Spleen (tissue), 11 donors: ENCODE results near the gene FBXW7. TPM values are rescaled to one million over a fixed set of nuclear protein-coding genes. Genes with fewer than 3 reads are reported as not detected.

ENCODE experiments used
- DNase-seq: peaks from one replicate; pipeline ENCODE4 v3.0.0-alpha.2; 2020
- H3K27ac ChIP-seq, 8 donors: fragments of 200-600 bp; sonication (generic) in 7 of 8; 1 replicate in 4 of 8; 2 replicates in 4 of 8; pipeline versions ENCODE4 v1.5.0 to v1.8.0; 2016 to 2021; ENCODE audit warnings: inconsistent platforms in 4 of 8, mild to moderate bottlenecking in 4 of 8, moderate library complexity in 1 of 8
- H3K27me3 ChIP-seq, 7 donors: fragments of 200-600 bp; sonication (generic) in 6 of 7; replicated peaks in 1 of 7; 1 replicate in 4 of 7; 2 replicates in 3 of 7; pipeline versions ENCODE4 v1.5.0 to v1.8.0; 2016 to 2021; ENCODE audit warnings: inconsistent platforms in 3 of 7, mild to moderate bottlenecking in 1 of 7
- H3K36me3 ChIP-seq, 6 donors: fragments of 200-600 bp; sonication (generic) in 5 of 6; 1 replicate in 4 of 6; 2 replicates in 2 of 6; pipeline versions ENCODE4 v1.5.0 to v1.8.0; 2016 to 2021; ENCODE audit warnings: inconsistent platforms in 2 of 6
- H3K4me1 ChIP-seq, 6 donors: fragments of 200-600 bp; sonication (generic) in 5 of 6; 1 replicate in 3 of 6; 2 replicates in 3 of 6; pipeline versions ENCODE4 v1.5.0 to v1.8.0; 2016 to 2021; ENCODE audit warnings: inconsistent platforms in 3 of 6
- H3K4me3 ChIP-seq, 8 donors: fragments of 200-600 bp; sonication (generic) in 7 of 8; 1 replicate in 4 of 8; 2 replicates in 4 of 8; pipeline versions ENCODE4 v1.5.0 to v1.8.0; 2016 to 2021; ENCODE audit warnings: inconsistent platforms in 4 of 8, mild to moderate bottlenecking in 4 of 8, moderate library complexity in 2 of 8
- H3K9me3 ChIP-seq, 8 donors: fragments of 200-600 bp; sonication (generic) in 7 of 8; 1 replicate in 4 of 8; 2 replicates in 4 of 8; pipeline versions ENCODE4 v1.5.0 to v1.8.0; 2016 to 2021; ENCODE audit warnings: inconsistent platforms in 4 of 8
- POLR2A ChIP-seq, 3 donors: fragments of 450-650 bp; IDR thresholded peaks; one replicate each; pipeline ENCODE4 v1.5.1; 2017; ENCODE audit warnings: antibody characterized with exemption in 3 of 3, mild to moderate bottlenecking in 1 of 3
- POLR2AphosphoS5 ChIP-seq, 3 donors: sonication (generic); formaldehyde crosslinking; IDR thresholded peaks; one replicate each; pipeline ENCODE4 v1.5.1; 2017; ENCODE audit warnings: antibody characterized with exemption in 3 of 3
- WGBS, 5 donors: extraction: QIAGEN DNeasy Blood & Tissue Kit in 3 of 5; methylation state at CpG; one replicate each; pipeline versions ENCODE4 v1.1.5 to v1.1.7; 2013 to 2018; 5-methylcytosine and 5-hydroxymethylcytosine counted together
- intact Hi-C: fragments of 100-400 bp; cut with DNase I; formaldehyde crosslinking; loops from one replicate; pipeline ENCODE4 v1.15.0; 2023; ENCODE audit warnings: low total_unique reads
- polyA plus RNA-seq, 3 donors: library from polyadenylated mRNA; stranded (reverse); fragments of 200-250 nt; gene quantifications; one replicate each; pipeline ENCODE4 v1.2.1, GENCODE V29; 2013
- total RNA-seq, 7 donors: library from RNA; depleted of rRNA in 3 of 7; stranded (reverse); fragments of >200 nt in 3 of 7; fragmentation: NEBNext Ultra II Directional in 4 of 7; extraction: Animal tissue kit (Norgen Biotek cat#: 25700) in 4 of 7; gene quantifications; one replicate each; pipeline versions ENCODE4 v1.1.0 to v1.2.1, GENCODE V29; 2016 to 2021
- TF ChIP-seq, protein P1 (sequence below), 11 experiments: fragments of 200-600 bp in 7 of 11; fragments of 450-650 bp in 4 of 11; sonication (generic) in 4 of 11; IDR thresholded peaks in 8 of 11; conservative IDR thresholded peaks in 3 of 11; 1 replicate in 7 of 11; 2 replicates in 4 of 11; pipeline versions ENCODE4 v1.4.0 to v1.8.0; 2016 to 2021; ENCODE audit warnings: antibody characterized with exemption in 11 of 11, inconsistent platforms in 4 of 11, mild to moderate bottlenecking in 1 of 11
- donor health status: healthy with polysubstance abuse.
- donor health status: DM: no; HTN: no; CAD: no; lungs with moderate emphysema.
- donor health status: DM: no; HTN: no; CAD: no.
- donor health status: Bipolar disorder and iron deficiency.
- donor health status: healthy.
- donor health status: DM: no; HTN: no; CAD: no.
- donor health status: DM: yes; HTN: yes; CAD: no.

Gene FBXW7
- total and polyA plus RNA-seq, 10 donors, result 11.5 to 140 (median 79.9) TPM

DNA sequence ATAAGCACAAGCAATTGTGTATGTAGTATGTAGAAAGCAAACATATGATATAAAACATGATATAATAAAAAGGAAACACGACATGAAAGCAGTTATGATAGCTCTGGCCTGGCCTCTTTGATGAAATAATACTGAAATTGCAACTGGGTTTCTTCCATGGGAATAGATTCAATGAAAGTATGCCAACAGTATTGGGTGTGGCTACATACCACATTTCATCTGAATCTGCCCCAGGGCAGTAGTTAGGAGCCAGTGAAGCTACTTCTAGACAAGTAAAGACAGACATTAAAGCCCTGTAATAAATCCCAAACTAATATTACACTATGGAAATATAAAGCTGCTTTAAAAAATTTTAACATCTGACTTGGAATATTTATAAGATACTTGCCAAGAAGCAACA, 207.3 kb downstream of the FBXW7 start:
- no peak overlapping the region for H3K27ac ChIP-seq
- no peak for DNase-seq
- no peaks in the 10 kb centered on the region for H3K9me3 ChIP-seq
- H3K4me3 ChIP-seq, result no peak overlapping the region
- TF ChIP-seq, protein P1, sequence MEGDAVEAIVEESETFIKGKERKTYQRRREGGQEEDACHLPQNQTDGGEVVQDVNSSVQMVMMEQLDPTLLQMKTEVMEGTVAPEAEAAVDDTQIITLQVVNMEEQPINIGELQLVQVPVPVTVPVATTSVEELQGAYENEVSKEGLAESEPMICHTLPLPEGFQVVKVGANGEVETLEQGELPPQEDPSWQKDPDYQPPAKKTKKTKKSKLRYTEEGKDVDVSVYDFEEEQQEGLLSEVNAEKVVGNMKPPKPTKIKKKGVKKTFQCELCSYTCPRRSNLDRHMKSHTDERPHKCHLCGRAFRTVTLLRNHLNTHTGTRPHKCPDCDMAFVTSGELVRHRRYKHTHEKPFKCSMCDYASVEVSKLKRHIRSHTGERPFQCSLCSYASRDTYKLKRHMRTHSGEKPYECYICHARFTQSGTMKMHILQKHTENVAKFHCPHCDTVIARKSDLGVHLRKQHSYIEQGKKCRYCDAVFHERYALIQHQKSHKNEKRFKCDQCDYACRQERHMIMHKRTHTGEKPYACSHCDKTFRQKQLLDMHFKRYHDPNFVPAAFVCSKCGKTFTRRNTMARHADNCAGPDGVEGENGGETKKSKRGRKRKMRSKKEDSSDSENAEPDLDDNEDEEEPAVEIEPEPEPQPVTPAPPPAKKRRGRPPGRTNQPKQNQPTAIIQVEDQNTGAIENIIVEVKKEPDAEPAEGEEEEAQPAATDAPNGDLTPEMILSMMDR (IDR thresholded peaks at IDR 0.05 in 8 of 11, conservative IDR thresholded peaks at IDR 0.05 in 3 of 11), result no peak
- TF ChIP-seq POLR2AphosphoS5 (IDR thresholded peaks at IDR 0.05) (no peak), POLR2A (IDR thresholded peaks at IDR 0.05) (no peak)
- no peaks in the 10 kb centered on the region for H3K27me3 ChIP-seq
- intact Hi-C loops, result no loop called here
- H3K4me1 ChIP-seq, result no peaks in the 10 kb centered on the region
- WGBS, 5 donors, result 85 to 98% (median 92%) methylated on average over 1 of the region's 1 CpG
- H3K36me3 ChIP-seq, result peaks cover 5 to 100% (median 53%) of the 10 kb centered on the region in 6 donors

DNA sequence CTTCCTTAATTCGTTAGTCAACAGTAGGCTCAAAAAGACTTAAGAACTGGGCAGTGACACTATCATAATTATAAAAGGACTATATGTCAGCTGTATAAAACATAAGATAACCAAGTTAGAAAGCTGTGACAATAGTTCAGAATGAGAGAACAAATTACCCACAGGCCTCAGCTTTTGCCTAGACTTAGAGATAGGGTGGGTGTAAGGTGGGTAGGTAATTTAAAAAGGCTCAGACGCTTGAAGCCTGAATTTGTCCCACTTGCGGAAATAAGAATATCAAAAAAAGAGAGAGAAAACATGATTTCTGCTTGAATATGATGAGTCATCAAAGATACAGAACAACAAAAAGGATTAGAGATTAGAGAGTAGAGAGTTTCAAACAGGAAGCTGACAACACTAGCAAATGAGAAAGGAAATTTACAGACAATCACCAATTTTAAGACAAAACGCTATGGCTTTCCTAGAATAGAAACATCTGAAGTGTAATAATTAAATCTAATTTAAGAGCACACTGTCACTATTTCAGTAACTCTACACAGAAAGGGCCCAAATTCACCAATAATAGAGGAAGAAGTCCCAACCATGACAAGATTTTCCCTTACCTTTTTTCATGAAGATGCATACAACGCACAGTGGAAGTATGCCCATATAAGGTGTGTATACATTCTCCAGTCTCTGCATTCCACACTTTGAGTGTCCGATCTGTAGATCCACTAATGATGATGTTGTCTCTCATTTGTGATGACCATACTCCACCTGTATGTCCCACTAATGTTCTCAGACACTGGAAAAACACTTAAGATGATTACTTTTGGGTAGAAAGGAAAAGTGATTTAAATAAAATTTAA, 208.1 kb downstream of the FBXW7 start:
- Histone ChIP-seq H3K36me3 (peaks cover 5 to 100% (median 56%) of the 10 kb centered on the region in 6 donors), H3K4me3 (no peak overlapping the region), H3K27me3 (no peaks in the 10 kb centered on the region), H3K27ac (peak overlapping the region in 1 of 8 donors; percentile 1), H3K4me1 (no peaks in the 10 kb centered on the region), H3K9me3 (no peaks in the 10 kb centered on the region)
- no peak for DNase-seq
- intact Hi-C loops, result no loop called here
- 82 to 90% (median 87%) methylated on average over 6 of the region's 6 CpGs for WGBS, 5 donors
- no peak for TF ChIP-seq POLR2A (IDR thresholded peaks at IDR 0.05)
- no peak for TF ChIP-seq POLR2AphosphoS5 (IDR thresholded peaks at IDR 0.05)
- TF ChIP-seq, protein P1 (IDR thresholded peaks at IDR 0.05 in 8 of 11, conservative IDR thresholded peaks at IDR 0.05 in 3 of 11), result no peak

DNA sequence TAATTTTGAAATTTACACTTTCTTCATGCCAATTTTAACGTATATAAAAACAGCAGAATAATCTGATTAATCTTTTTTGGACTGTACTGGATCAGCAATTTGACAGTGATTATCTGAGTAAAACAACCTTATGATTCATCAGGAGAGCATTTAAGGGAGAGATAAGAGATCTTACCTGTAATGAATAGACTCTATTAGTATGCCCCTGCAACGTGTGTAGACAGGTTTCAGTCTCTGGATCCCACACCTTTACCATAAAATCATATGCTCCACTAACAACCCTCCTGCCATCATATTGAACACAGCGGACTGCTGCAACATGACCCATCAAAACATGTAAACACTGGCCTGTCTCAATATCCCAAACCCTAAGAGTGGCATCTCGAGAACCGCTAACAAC, 210.1 kb downstream of the FBXW7 start:
- 95 to 99% (median 96%) methylated on average over 5 of the region's 5 CpGs for WGBS, 5 donors
- intact Hi-C loops, result no loop called here
- Histone ChIP-seq H3K9me3 (no peaks in the 10 kb centered on the region), H3K27ac (no peak overlapping the region), H3K27me3 (no peaks in the 10 kb centered on the region), H3K4me3 (no peak overlapping the region), H3K4me1 (no peaks in the 10 kb centered on the region), H3K36me3 (peaks cover 5 to 100% (median 53%) of the 10 kb centered on the region in 6 donors)
- no peak for DNase-seq
- TF ChIP-seq, protein P1 (IDR thresholded peaks at IDR 0.05 in 8 of 11, conservative IDR thresholded peaks at IDR 0.05 in 3 of 11), result no peak
- no peak for TF ChIP-seq POLR2AphosphoS5 (IDR thresholded peaks at IDR 0.05)
- TF ChIP-seq POLR2A (IDR thresholded peaks at IDR 0.05), result no peak

DNA sequence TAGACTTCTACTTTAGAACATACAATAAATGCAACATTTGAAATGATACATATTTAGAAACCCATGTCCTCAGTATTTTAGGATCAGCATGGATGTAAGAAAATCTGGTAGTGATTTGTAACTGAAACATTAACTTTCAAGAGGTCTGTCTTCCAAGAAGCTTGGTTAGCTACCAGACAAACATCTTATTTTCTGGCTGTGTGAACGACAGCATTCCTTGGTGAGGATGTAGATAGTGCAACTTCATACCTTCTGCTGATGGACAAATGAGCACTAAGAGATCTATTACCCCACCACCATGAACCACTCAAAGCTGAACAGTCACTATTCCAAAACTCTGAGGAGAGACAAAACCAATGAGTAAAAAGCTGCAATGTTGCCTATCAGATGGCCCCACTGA, 212.7 kb downstream of the FBXW7 start:
- 92 to 98% (median 95%) methylated on average over 1 of the region's 1 CpG for WGBS, 5 donors
- H3K36me3 ChIP-seq, result peaks cover 5 to 88% (median 41%) of the 10 kb centered on the region in 6 donors

More for the DNA sequence above, 212.7 kb downstream of the FBXW7 start:
- intact Hi-C loops, result no loop called here
- Histone ChIP-seq H3K4me1 (no peaks in the 10 kb centered on the region), H3K4me3 (no peak overlapping the region), H3K27ac (no peak overlapping the region), H3K9me3 (no peaks in the 10 kb centered on the region), H3K27me3 (no peaks in the 10 kb centered on the region)
- no peak for DNase-seq
- TF ChIP-seq, protein P1 (IDR thresholded peaks at IDR 0.05 in 8 of 11, conservative IDR thresholded peaks at IDR 0.05 in 3 of 11), result no peak
- no peak for TF ChIP-seq POLR2A (IDR thresholded peaks at IDR 0.05)
- no peak for TF ChIP-seq POLR2AphosphoS5 (IDR thresholded peaks at IDR 0.05)
